Measurements from ENCODE around the gene C22orf31. TPM values are rescaled to one million over a fixed set of nuclear protein-coding genes. Genes with fewer than 3 reads are reported as not detected.
"Not testable (repeated sequence)": the region's sequence is repeated elsewhere in the genome, so short reads cannot be mapped to it uniquely, and the experiment has no call there.

Gene C22orf31
- total RNA-seq, 1 donor = not detected

DNA sequence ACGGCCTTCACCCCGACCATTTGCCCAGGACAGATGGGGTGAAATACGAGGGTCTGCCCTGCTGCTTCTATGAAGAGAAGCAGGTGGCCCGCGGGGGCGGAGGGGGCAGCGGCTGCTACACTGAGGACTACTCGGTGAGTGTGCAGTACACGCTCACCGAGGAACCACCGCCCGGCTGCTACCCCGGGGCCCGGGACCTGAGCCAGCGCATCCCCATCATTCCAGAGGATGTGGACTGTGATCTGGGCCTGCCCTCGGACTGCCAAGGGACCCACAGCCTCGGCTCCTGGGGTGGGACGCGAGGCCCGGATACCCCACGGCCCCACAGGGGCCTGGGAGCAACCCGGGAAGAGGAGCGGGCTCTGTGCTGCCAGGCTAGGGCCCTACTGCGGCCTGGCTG is 11.2 kb downstream of the C22orf31 start:
- Histone ChIP-seq H3K4me1 (ENCODE audit: insufficient read depth, low read length) (no peaks in the 10 kb centered on the region), H3K4me3 (ENCODE audit: low read length) (no peak overlapping the region), H3K9me3 (ENCODE audit: low read depth, low read length) (no peaks in the 10 kb centered on the region), H3K27me3 (ENCODE audit: insufficient read depth, low read length) (no peaks in the 10 kb centered on the region)

DNA sequence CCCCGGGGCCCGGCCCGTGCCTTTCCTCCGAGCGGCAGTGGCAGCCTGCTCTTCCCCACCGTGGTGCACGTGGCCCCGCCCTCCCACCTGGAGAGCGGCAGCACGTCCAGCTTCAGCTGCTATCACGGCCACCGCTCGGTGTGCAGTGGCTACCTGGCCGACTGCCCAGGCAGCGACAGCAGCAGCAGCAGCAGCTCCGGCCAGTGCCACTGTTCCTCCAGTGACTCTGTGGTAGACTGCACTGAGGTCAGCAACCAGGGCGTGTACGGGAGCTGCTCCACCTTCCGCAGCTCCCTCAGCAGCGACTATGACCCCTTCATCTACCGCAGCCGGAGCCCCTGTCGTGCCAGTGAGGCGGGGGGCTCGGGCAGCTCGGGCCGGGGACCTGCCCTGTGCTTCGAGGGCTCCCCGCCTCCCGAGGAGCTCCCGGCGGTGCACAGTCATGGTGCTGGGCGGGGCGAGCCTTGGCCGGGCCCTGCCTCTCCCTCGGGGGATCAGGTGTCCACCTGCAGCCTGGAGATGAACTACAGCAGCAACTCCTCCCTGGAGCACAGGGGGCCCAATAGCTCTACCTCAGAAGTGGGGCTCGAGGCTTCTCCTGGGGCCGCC is 11.9 kb downstream of the C22orf31 start:
- Histone ChIP-seq H3K4me1 (ENCODE audit: insufficient read depth, low read length) (no peaks in the 10 kb centered on the region), H3K27me3 (ENCODE audit: insufficient read depth, low read length) (no peaks in the 10 kb centered on the region)

DNA sequence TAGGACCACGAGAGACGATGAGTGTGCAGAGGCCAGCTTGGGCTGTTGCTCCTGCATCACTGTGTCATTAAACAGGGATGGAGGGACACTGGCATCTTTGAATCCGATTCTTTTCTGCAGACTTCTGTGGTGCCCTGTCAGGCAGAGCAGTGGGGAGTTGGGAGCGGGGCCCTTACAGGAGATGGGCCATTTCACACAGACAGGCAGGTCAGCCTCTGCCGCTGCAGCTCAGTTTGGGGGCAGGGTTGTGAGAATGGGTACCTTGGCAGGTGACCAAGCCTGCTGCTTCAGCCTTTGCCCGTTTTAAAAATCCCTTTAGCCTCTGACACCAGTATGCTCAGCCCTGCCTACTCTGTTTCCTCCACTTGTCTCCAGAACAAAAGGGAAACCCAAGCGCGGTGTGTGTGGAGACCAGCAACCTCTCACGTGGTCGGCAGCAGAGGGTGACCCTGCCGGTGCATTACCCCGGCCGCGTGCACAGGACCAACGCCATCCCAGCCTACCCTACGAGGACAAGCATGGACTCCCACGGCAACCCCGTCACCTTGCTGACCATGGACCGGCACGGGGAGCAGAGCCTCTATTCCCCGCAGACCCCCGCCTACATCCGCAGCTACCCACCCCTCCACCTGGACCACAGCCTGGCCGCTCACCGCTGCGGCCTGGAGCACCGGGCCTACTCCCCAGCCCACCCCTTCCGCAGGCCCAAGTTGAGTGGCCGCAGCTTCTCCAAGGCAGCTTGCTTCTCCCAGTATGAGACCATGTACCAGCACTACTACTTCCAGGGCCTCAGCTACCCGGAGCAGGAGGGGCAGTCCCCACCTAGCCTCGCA is 12.6 kb downstream of the C22orf31 start:
- H3K9me3 ChIP-seq (ENCODE audit: low read depth, low read length) = no peaks in the 10 kb centered on the region
- H3K27me3 ChIP-seq (ENCODE audit: insufficient read depth, low read length) = no peaks in the 10 kb centered on the region
- no peaks in the 10 kb centered on the region for H3K4me1 ChIP-seq (ENCODE audit: insufficient read depth, low read length)
- no peak overlapping the region for H3K4me3 ChIP-seq (ENCODE audit: low read length)

More for the DNA sequence above, 11.9 kb downstream of the C22orf31 start:
- Histone ChIP-seq H3K4me3 (ENCODE audit: low read length) (no peak overlapping the region), H3K9me3 (ENCODE audit: low read depth, low read length) (no peaks in the 10 kb centered on the region)

DNA sequence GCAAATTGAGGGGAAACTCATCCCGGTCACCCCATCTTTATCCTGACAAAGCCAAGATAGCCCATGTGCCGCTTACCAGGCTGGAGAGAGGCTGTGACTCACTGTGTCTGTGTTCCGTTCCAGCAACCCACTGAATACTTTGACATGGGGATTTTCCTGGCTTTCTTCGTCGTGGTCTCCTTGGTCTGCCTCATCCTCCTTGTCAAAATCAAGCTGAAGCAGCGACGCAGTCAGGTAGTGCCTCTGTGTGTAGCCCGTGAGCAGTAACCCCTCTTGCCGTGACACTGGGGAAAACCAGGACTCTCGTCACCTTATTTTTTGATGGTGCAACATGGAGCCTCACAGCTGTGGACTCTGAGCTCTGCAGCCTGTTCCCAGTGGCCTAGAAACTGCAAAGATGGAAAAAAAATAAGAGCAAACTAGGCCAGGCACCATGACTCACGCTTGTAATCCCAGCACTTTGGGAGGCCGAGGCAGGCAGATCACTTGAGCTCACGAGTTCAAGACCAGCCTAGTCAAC is 16.9 kb downstream of the C22orf31 start:
- no peaks in the 10 kb centered on the region for H3K9me3 ChIP-seq (ENCODE audit: low read depth, low read length)
- no peaks in the 10 kb centered on the region for H3K4me1 ChIP-seq (ENCODE audit: insufficient read depth, low read length)
- no peaks in the 10 kb centered on the region for H3K27me3 ChIP-seq (ENCODE audit: insufficient read depth, low read length)
- H3K4me3 ChIP-seq (ENCODE audit: low read length) = no peak overlapping the region

DNA sequence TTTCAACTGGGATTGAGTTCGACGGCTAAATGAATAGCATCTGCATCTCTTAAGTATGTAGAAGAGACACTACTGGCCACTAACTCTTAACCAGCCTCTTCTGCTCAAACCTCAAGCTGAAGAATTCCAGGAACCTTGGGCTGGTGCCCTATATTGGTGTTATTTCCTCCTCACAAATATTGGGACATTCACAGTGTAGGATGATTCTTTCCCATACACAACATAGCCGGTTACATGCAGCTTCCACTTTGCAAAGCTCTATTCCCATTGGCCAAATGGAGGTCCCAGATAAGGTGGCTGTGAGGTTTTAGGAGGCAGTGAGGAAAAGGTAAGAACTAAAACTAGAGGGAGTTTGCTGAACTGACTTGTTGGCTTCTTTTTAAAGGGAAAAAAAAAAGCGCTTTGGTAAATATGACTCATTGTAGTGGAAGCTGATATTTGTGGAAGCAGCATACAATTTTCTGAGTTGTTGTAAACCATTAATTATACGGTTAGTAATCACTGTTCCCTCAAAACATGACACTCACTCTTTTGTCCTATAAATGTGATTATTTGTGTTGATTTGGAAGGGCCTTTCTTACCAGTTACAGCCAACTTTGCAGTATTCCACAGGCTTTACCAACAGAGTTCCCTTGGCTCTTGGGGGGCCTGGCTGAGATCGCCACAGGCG is 17.6 kb downstream of the C22orf31 start:
- Histone ChIP-seq H3K9me3 (ENCODE audit: low read depth, low read length) (no peaks in the 10 kb centered on the region), H3K4me1 (ENCODE audit: insufficient read depth, low read length) (no peaks in the 10 kb centered on the region), H3K4me3 (ENCODE audit: low read length) (no peak overlapping the region), H3K27me3 (ENCODE audit: insufficient read depth, low read length) (no peaks in the 10 kb centered on the region)

DNA sequence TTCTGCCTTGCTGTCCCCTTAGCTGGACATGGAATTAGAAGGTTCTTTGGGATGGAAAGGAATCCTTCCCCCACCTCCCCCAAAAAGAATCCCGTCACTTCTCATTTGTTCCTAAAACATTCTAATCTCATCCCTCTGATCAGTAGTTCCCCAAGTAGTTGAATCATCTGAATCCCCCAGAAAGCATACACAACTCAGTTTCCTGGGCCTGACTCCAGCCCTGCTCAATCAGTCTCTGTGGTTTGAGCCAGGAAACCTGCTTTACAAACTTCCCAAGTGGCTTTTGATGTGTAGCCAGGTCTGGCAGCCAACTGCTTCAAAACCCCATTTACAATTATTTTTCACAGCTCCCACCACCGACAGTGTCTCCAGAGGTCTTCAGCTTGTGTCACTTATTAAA is 20.2 kb downstream of the C22orf31 start:
- no peak overlapping the region for H3K4me3 ChIP-seq (ENCODE audit: low read length)
- no peaks in the 10 kb centered on the region for H3K27me3 ChIP-seq (ENCODE audit: insufficient read depth, low read length)
- no peaks in the 10 kb centered on the region for H3K9me3 ChIP-seq (ENCODE audit: low read depth, low read length)
- no peaks in the 10 kb centered on the region for H3K4me1 ChIP-seq (ENCODE audit: insufficient read depth, low read length)

DNA sequence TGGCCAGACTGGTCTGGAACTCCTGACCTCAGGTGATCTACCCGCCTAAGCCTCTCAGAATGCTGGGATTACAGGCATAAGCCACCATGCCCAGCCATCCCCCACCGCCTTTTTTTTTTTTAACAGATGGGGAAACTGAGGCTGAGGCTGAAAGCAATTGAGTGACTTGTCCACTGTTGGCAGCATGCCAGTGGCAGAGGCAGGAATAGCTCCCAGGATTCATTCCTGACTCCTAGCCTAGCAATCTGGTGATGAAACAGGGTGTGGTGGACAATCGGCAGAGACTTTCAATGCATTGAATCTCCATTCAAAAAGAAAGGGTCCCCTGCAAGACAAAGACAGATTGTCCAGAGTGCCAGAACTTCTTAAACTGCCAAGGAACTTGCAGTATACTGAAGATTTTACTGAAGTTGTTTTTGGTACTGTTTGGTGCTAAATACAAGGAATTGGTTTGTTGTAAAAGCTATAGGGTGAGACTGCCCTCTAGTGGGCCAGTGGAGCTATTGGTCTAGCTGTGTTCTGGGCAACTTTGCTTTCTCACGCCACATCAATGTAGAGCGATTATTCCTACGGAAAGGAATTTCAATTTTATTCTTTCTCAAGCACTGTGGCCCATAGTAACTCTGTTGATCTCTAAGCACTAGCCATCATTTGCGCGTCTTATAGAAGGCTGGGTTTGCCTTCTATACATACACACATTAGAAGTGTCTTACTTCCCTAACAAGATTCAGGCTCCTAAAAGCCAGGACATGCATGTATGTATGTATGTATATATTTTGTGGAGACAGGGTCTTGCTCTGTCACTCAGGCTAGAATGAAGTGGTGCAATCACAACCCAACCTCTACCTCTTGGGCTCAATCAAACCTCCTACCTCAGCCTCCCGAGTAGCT is 21.0 kb downstream of the C22orf31 start:
- H3K4me1 ChIP-seq (ENCODE audit: insufficient read depth, low read length) = no peaks in the 10 kb centered on the region
- no peak overlapping the region for H3K4me3 ChIP-seq (ENCODE audit: low read length)
- no peaks in the 10 kb centered on the region for H3K27me3 ChIP-seq (ENCODE audit: insufficient read depth, low read length)
- no peaks in the 10 kb centered on the region for H3K9me3 ChIP-seq (ENCODE audit: low read depth, low read length)

DNA sequence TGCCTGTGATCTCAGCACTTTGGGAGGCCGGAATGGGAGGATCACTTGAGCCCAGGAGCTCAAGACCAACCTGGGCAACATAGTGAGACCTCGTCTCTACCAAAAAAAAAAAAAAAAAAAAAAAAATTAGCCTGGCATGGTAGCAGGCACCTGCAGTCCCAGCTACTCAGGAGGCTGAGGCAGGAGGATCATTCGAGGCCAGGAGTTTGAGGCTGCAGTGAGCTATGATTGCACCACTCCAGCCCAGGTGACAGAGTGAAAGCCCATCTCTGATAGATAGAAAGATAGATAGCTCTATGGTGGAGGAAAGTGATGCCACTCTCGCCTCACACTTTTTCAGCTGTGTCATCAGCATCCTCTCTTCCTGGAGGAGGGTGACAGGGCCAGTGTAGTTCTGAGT is 21.9 kb downstream of the C22orf31 start:
- not testable (repeated sequence) for H3K27me3 ChIP-seq (ENCODE audit: insufficient read depth, low read length); H3K4me3 ChIP-seq (ENCODE audit: low read length); H3K4me1 ChIP-seq (ENCODE audit: insufficient read depth, low read length); H3K9me3 ChIP-seq (ENCODE audit: low read depth, low read length)

DNA sequence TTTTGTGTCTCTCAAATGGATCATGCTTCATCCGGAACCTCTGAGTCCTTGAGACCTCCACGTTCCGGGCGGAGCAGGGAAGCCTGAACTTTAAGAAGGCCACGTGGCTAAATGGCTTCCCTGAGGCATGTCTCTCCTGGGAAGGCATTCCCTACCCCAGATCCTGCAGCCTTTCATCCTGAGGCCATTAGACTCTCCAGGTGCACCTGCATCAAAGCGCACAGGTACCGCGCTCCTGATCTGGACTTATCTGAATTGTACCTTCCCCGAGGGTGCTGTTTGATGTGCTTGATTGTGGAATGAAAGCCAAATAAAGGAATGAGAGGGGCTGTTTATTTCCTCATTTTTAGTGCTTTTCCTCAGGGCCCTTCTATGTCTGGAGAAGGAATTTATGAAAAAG is 22.5 kb downstream of the C22orf31 start:
- no peaks in the 10 kb centered on the region for H3K9me3 ChIP-seq (ENCODE audit: low read depth, low read length)
- H3K4me1 ChIP-seq (ENCODE audit: insufficient read depth, low read length) = no peaks in the 10 kb centered on the region
- H3K27me3 ChIP-seq (ENCODE audit: insufficient read depth, low read length) = no peaks in the 10 kb centered on the region
- H3K4me3 ChIP-seq (ENCODE audit: low read length) = no peak overlapping the region

DNA sequence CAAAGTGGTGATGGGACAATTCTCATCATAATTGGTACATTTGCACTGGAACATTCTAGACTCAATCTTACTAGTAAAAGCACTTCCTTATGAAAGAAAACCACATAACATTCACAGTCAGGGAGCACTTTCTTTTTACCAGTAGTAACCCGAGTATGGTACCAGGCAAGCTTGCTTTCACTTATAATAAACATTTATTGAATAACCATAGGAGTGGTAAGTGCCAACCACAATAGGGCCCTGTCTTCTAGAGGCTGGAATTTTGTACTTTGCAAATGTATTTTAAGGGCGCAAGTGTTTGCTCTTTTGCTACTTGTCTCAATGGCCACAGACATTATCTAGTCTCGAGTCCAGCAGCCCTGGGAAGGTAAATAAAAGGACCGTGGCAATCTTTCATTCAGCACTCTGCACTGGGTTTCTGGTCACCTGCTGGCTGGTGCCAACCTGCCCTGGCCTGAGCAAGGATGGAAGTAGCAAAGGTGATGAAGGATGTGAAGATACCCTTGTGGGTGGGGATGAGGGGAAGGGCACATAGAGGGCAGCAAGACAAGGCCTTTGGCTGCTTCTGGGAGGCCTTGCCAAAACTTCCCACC is 24.2 kb downstream of the C22orf31 start:
- Histone ChIP-seq H3K27me3 (ENCODE audit: insufficient read depth, low read length) (no peaks in the 10 kb centered on the region), H3K4me3 (ENCODE audit: low read length) (no peak overlapping the region), H3K9me3 (ENCODE audit: low read depth, low read length) (no peaks in the 10 kb centered on the region), H3K4me1 (ENCODE audit: insufficient read depth, low read length) (no peaks in the 10 kb centered on the region)

DNA sequence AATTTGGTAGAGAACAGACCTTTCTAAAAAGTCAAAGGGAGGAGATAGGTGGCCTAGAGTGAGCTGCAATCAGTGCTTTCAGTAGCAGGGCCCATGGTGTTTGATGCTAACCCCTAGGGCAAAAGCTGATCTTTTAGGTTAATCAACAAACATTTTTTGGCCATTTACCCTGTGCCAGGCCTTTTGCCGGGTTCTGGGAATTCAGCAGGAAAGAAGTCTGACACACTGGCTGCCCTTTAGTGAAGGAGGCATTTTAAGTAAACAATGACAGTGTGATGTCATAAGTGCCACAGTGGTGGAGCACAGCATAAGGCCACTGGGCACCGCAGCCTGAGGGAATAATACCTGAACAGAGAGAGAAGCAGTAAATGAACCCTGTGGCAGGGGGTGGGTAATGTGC is 29.0 kb downstream of the C22orf31 start:
- Histone ChIP-seq H3K4me1 (ENCODE audit: insufficient read depth, low read length) (peaks cover 8% of the 10 kb centered on the region), H3K9me3 (ENCODE audit: low read depth, low read length) (no peaks in the 10 kb centered on the region), H3K4me3 (ENCODE audit: low read length) (no peak overlapping the region), H3K27me3 (ENCODE audit: insufficient read depth, low read length) (peaks cover 38% of the 10 kb centered on the region)

DNA sequence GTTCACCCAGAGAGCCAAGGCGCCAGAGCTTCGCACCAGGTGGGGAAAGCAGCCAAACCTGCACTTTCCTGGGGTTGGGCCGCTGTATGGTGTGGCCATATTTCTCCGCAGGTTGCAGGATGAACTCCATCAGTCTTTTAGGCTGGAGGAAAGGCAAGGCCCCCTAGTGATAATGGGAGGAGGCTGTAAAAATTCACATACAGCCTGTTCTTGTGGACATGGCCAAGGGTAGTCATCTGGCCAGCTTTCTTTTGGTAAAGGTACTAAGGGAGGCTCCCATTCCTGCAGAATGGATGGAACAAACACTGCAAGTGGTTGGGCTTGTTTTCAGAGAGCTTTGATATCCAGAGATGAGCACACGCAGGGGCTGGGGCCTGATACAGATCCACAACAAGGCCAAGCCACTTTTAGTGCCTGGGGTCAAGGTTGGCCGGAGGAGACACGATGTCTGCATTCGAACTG is 29.6 kb downstream of the C22orf31 start:
- Histone ChIP-seq H3K9me3 (ENCODE audit: low read depth, low read length) (no peaks in the 10 kb centered on the region), H3K4me3 (ENCODE audit: low read length) (no peak overlapping the region), H3K27me3 (ENCODE audit: insufficient read depth, low read length) (peaks cover 38% of the 10 kb centered on the region), H3K4me1 (ENCODE audit: insufficient read depth, low read length) (peaks cover 8% of the 10 kb centered on the region)

DNA sequence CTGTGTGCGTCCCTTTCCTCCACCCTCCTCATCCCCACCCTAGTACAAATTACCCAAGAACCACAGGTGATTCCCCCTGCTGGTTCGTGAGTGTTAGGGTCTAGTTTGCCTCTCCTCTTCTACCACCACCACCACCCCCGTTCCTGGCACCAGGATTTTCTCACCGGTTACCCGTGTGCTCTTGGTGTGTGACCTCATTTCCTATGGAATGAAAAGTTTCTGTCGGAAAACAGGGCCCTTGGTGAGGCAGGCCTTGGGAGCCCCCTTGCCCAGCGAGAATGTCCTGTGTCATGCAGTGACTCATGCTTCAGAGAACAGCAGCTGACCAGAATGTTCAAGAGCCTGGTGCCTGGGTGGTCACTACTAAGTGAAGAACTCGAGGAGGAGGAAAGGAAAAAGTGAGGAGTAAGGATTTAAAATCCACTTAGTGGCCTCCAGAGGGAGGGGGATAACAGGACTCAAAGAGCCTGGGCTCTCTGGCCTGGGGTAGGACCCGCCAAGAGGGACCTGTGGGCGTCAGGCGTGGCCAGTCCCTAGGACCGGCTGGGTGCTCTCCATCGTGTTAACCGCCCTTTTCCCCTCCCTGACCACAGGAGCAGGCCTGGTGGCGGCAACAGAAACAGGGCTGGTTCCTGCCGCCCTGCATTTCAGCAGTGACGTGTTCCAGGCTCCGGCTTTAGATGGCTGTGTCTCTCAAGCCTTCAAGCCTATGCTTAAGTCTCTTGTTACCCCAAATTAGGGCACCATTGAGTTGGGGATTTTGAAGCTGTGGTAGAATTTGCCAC is 30.2 kb downstream of the C22orf31 start:
- no peaks in the 10 kb centered on the region for H3K9me3 ChIP-seq (ENCODE audit: low read depth, low read length)
- peaks cover 38% of the 10 kb centered on the region for H3K27me3 ChIP-seq (ENCODE audit: insufficient read depth, low read length)
- peaks cover 8% of the 10 kb centered on the region for H3K4me1 ChIP-seq (ENCODE audit: insufficient read depth, low read length)
- H3K4me3 ChIP-seq (ENCODE audit: low read length) = no peak overlapping the region

All from mononuclear cell (primary cell).